ENCODE measurements around the gene CLMP.

DNA sequence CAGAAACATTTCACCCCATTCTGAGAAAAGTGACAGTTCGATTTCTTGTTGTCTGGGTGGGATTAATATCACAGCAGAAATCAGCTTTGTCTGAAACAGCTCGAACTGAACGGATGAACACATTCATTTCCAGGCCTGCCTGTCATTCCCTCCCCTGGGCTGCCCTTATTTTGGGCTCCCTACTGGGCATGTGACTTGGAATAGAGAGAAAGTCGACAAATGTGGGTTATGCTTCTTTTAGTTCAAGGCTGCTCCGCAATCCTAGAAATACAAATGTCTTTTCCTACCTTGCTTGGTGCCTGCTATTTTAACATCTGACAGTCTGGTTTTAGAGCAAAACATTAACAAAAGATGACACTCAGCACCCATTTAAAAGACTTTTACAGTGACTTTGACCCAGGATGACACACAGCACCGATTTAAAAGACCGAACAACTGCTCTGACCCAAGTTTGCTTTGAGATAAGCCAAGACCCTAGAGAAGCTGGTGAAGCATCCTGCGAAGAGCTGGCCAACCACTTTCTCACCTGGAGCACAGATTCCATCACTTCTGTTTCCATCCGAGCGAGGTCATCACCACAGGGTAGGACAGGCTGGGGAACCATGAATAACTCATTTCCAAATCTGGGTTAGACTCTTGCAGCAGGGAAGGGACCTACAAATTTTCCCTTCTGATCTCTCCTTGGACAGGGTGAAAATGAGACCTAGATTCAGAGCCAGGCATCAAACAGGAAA is 13.1 kb downstream of the CLMP start:
- TF ChIP-seq GATA2 (IDR thresholded peaks at IDR 0.05; ENCODE audit: low read depth, low read length), result no peak
- no peak for TF ChIP-seq GATA3 (IDR thresholded peaks at IDR 0.05; ENCODE audit: low read depth, low read length)

All from SH-SY5Y (cell line).